ENCODE measurements around the gene SPEM2. TPM values are rescaled to one million over a fixed set of nuclear protein-coding genes. Genes with fewer than 3 reads are reported as not detected.

SPEM2 gene
- total RNA-seq, 6 experiments from 2014 or later, result not detected

DNA sequence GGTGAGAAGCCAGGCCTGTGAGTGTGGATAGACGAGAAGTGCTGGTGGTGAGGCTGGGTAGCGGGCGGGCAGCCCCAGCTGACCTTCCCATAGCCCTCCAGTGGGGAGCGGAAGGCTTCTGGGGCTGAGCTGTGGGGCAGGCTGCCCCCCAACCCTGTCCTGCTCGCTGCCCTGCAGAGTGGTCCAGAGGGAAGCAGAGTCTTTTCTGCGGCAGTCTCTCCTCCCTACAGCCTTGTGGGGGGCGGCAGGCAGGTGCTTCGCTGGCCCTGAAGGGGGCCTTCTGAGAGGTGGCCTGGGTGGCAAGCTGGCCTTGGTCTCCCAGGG lies 14.0 kb upstream of the SPEM2 start:
- Histone ChIP-seq H3K9me3 (no peaks in the 10 kb centered on the region), H3K27ac (no peak overlapping the region), H3K27me3 (no peaks in the 10 kb centered on the region), H3K36me3 (no peaks in the 10 kb centered on the region), H3K4me1 (no peaks in the 10 kb centered on the region), H3K4me3 (no peak overlapping the region)
- intact Hi-C loops (cut with DNase I), result no loop called here
- no peak for ATAC-seq
- WGBS (ENCODE audit: insufficient coverage, low coverage, low lambda C conversion rate, missing lambda C conversion rate), result 100% methylated on average over 2 of the region's 8 CpGs
- no peak for DNase-seq
- TF ChIP-seq POLR2A (IDR thresholded peaks at IDR 0.05), result no peak
- TF ChIP-seq, protein P1, sequence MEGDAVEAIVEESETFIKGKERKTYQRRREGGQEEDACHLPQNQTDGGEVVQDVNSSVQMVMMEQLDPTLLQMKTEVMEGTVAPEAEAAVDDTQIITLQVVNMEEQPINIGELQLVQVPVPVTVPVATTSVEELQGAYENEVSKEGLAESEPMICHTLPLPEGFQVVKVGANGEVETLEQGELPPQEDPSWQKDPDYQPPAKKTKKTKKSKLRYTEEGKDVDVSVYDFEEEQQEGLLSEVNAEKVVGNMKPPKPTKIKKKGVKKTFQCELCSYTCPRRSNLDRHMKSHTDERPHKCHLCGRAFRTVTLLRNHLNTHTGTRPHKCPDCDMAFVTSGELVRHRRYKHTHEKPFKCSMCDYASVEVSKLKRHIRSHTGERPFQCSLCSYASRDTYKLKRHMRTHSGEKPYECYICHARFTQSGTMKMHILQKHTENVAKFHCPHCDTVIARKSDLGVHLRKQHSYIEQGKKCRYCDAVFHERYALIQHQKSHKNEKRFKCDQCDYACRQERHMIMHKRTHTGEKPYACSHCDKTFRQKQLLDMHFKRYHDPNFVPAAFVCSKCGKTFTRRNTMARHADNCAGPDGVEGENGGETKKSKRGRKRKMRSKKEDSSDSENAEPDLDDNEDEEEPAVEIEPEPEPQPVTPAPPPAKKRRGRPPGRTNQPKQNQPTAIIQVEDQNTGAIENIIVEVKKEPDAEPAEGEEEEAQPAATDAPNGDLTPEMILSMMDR (IDR thresholded peaks at IDR 0.05), result no peak

DNA sequence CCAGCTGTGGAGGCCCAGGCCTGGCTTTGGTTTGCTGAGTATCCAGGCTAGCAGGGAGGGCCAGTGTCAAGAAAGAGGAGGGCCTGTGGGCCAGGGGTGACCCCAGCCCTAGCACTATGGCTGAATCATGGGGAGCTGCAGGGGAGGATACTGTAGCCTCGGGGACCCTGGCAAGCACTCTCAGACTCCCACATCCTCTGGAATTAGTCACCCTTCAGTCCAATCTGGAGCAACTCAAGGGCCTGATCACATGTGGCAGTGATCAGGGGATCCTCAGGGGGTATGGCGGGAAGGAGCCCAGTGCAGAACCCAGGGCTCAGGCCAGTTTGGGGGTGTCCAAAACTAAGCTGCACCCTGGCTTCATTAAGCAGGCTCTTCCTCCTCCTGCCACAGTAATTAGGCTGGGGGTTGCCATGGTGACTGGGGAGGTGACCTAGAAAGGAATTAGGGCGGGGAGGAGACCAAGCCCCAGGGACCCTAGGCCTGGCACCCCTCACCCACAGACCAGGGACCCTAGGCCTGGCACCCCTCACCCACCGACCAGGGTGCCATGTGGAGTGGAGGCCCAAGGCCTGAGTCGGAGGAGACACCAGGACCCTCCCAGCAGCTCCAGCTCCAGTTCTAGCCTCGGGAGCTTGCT lies 11.9 kb upstream of the SPEM2 start:
- no peak for ATAC-seq
- no peaks in the 10 kb centered on the region for H3K27me3 ChIP-seq
- H3K36me3 ChIP-seq, result no peaks in the 10 kb centered on the region
- TF ChIP-seq, protein P1 (IDR thresholded peaks at IDR 0.05), result no peak
- TF ChIP-seq POLR2A (IDR thresholded peaks at IDR 0.05), result no peak
- intact Hi-C loops (cut with DNase I), result no loop called here
- 66% methylated on average over 2 of the region's 6 CpGs for WGBS (ENCODE audit: insufficient coverage, low coverage, low lambda C conversion rate, missing lambda C conversion rate)
- no peak overlapping the region for H3K4me3 ChIP-seq
- no peaks in the 10 kb centered on the region for H3K9me3 ChIP-seq
- no peak overlapping the region for H3K27ac ChIP-seq
- H3K4me1 ChIP-seq, result no peaks in the 10 kb centered on the region
- no peak for DNase-seq

- TF ChIP-seq, protein P1 (IDR thresholded peaks at IDR 0.05), result no peak
- no peak for TF ChIP-seq POLR2A (IDR thresholded peaks at IDR 0.05)
Measured at GRCh38 chr17:7414837-7415236, 10.6 kb upstream of the SPEM2 start.

DNA sequence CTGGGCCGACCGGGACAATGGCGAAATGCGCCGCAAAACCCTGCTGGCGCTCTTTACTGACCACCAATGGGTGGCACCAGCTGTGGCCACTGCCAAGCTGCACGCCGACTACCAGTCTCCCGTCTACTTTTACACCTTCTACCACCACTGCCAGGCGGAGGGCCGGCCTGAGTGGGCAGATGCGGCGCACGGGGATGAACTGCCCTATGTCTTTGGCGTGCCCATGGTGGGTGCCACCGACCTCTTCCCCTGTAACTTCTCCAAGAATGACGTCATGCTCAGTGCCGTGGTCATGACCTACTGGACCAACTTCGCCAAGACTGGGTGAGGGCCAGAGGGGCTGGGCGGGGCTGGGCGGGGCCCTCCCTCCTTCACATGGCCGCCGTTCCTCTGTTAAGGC lies 9.6 kb upstream of the SPEM2 start:
- no peak for ATAC-seq
- Histone ChIP-seq H3K4me3 (no peak overlapping the region), H3K27me3 (no peaks in the 10 kb centered on the region), H3K4me1 (no peaks in the 10 kb centered on the region), H3K36me3 (no peaks in the 10 kb centered on the region), H3K9me3 (no peaks in the 10 kb centered on the region), H3K27ac (no peak overlapping the region)
- 88% methylated on average over 11 of the region's 23 CpGs for WGBS (ENCODE audit: insufficient coverage, low coverage, low lambda C conversion rate, missing lambda C conversion rate)
- TF ChIP-seq, protein P1 (IDR thresholded peaks at IDR 0.05), result no peak
- TF ChIP-seq POLR2A (IDR thresholded peaks at IDR 0.05), result no peak
- no peak for DNase-seq
- intact Hi-C loops (cut with DNase I), result no loop called here

More at GRCh38 chr17:7414837-7415236, 10.6 kb upstream of the SPEM2 start:
- Histone ChIP-seq H3K9me3 (no peaks in the 10 kb centered on the region), H3K27me3 (no peaks in the 10 kb centered on the region), H3K36me3 (no peaks in the 10 kb centered on the region), H3K4me1 (no peaks in the 10 kb centered on the region), H3K4me3 (no peak overlapping the region), H3K27ac (no peak overlapping the region)
- intact Hi-C loops (cut with DNase I), result no loop called here
- ATAC-seq (no peak), DNase-seq (no peak)
- WGBS (ENCODE audit: insufficient coverage, low coverage, low lambda C conversion rate, missing lambda C conversion rate), result 80% methylated on average over 6 of the region's 14 CpGs

GRCh38 chr17:7416323-7416722 lies 9.1 kb upstream of the SPEM2 start:
- Histone ChIP-seq H3K27ac (no peak overlapping the region), H3K9me3 (no peaks in the 10 kb centered on the region), H3K36me3 (no peaks in the 10 kb centered on the region), H3K4me1 (no peaks in the 10 kb centered on the region), H3K27me3 (no peaks in the 10 kb centered on the region), H3K4me3 (no peak overlapping the region)
- 52% methylated on average over 5 of the region's 6 CpGs for WGBS (ENCODE audit: insufficient coverage, low coverage, low lambda C conversion rate, missing lambda C conversion rate)
- no peak for TF ChIP-seq POLR2A (IDR thresholded peaks at IDR 0.05)
- TF ChIP-seq, protein P1 (IDR thresholded peaks at IDR 0.05), result no peak
- DNase-seq, result no peak
- no peak for ATAC-seq
- intact Hi-C loops (cut with DNase I), result no loop called here
